HepG2 (cell line): ENCODE results near the gene RHOG. TPM values are rescaled to one million over a fixed set of nuclear protein-coding genes. Genes with fewer than 3 reads are reported as not detected.
A peak's percentile ranks its signal among the peaks of the same experiment; 100 is the strongest.

Experiments used
- ATAD3A ChIP-seq: sonication (generic); formaldehyde crosslinking; IDR thresholded peaks from 2 replicates; pipeline ENCODE4 v1.4.0; 2020; ENCODE audit warnings: missing genetic modification reagents
- FOXO4 ChIP-seq: sonication (generic); formaldehyde crosslinking; conservative IDR thresholded peaks from 2 replicates; pipeline ENCODE4 v1.8.1; 2023; ENCODE audit warnings: missing genetic modification reagents
- GLMP ChIP-seq: sonication (generic); formaldehyde crosslinking; IDR thresholded peaks from 2 replicates; pipeline ENCODE4 v1.9.0; 2021; ENCODE audit warnings: missing genetic modification reagents, mild to moderate bottlenecking, borderline replicate concordance
- IKZF4 ChIP-seq: sonication (generic); formaldehyde crosslinking; IDR thresholded peaks from 2 replicates; pipeline ENCODE4 v1.5.1; 2020; ENCODE audit warnings: borderline replicate concordance, mild to moderate bottlenecking, low read depth, missing genetic modification reagents; ENCODE audit errors: not compliant biosample characterization
- PAX8 ChIP-seq: sonication (generic); formaldehyde crosslinking; IDR thresholded peaks from 2 replicates; pipeline ENCODE4 v1.8.0; 2022; ENCODE audit warnings: mild to moderate bottlenecking, missing genetic modification reagents, borderline replicate concordance
- POLR2AphosphoS2 ChIP-seq: IDR thresholded peaks from 2 replicates; pipeline ENCODE4 v1.6.1; 2011; ENCODE audit warnings: low read depth, low read length, improper control_type of control experiment
- RFXANK ChIP-seq: IDR thresholded peaks from 2 replicates; pipeline ENCODE4 v1.6.1; 2016
- SIX4 ChIP-seq: sonication (generic); formaldehyde crosslinking; IDR thresholded peaks from 2 replicates; pipeline ENCODE4 v1.4.0; 2020; ENCODE audit warnings: missing genetic modification reagents
- ZBTB26 ChIP-seq: IDR thresholded peaks from 2 replicates; pipeline ENCODE4 v1.6.1; 2016; ENCODE audit warnings: missing compliant biosample characterization, missing genetic modification reagents, borderline replicate concordance
- ZMYM4 ChIP-seq: sonication (generic); formaldehyde crosslinking; IDR thresholded peaks from 2 replicates; pipeline ENCODE4 v1.8.1; 2023; ENCODE audit warnings: mild to moderate bottlenecking, missing genetic modification reagents
- ZNF33A ChIP-seq: sonication (generic); formaldehyde crosslinking; IDR thresholded peaks from 2 replicates; pipeline ENCODE4 v1.5.1; 2020; ENCODE audit warnings: missing genetic modification reagents, mild to moderate bottlenecking, moderate library complexity, borderline replicate concordance
- ZNF343 ChIP-seq: sonication (generic); formaldehyde crosslinking; IDR thresholded peaks from 2 replicates; pipeline ENCODE4 v1.4.0; 2020; ENCODE audit warnings: mild to moderate bottlenecking, missing genetic modification reagents
- ZNF577 ChIP-seq: sonication (generic); formaldehyde crosslinking; IDR thresholded peaks from 2 replicates; pipeline ENCODE4 v1.4.0; 2020; ENCODE audit warnings: mild to moderate bottlenecking, low read depth, missing genetic modification reagents, borderline replicate concordance
- polyA plus RNA-seq, 8 experiments: library from polyadenylated mRNA; depleted of rRNA in 3 of 8; stranded (reverse) in 7 of 8; unstranded in 1 of 8; fragments of >200 nt; fragmentation: Illumina TruSeq in 4 of 8; extraction: Trizol in 4 of 8; gene quantifications; 2 replicates each; pipeline versions ENCODE4 v1.2.1 to v1.2.3, GENCODE V29; 2011 to 2016; ENCODE audit warnings: low read depth in 4 of 8, missing spikeins in 1 of 8, mixed read lengths in 1 of 8; ENCODE audit not compliant: insufficient read depth in 1 of 8
- total RNA-seq, 5 experiments: library from RNA; depleted of rRNA; stranded (reverse); fragments of >200 nt; fragmentation: Illumina TruSeq; extraction: Trizol; gene quantifications; 2 replicates each; pipeline ENCODE4 v1.2.3, GENCODE V29; 2016; ENCODE audit warnings: low read depth in 1 of 5
- TF ChIP-seq, protein P1 (sequence below): sonication (generic); formaldehyde crosslinking; IDR thresholded peaks from 2 replicates; pipeline ENCODE4 v1.4.0; 2020; ENCODE audit warnings: missing genetic modification reagents
- TF ChIP-seq, protein P2 (sequence below): sonication (generic); formaldehyde crosslinking; IDR thresholded peaks from 2 replicates; pipeline ENCODE4 v1.5.1; 2020; ENCODE audit warnings: mild to moderate bottlenecking, missing genetic modification reagents, borderline replicate concordance

RHOG gene
- total and polyA plus RNA-seq, 2 of the 13 experiments (the other 11 are each of a cell fraction or from before 2014, with no cell fraction given): 7.7 to 23.4 TPM

DNA sequence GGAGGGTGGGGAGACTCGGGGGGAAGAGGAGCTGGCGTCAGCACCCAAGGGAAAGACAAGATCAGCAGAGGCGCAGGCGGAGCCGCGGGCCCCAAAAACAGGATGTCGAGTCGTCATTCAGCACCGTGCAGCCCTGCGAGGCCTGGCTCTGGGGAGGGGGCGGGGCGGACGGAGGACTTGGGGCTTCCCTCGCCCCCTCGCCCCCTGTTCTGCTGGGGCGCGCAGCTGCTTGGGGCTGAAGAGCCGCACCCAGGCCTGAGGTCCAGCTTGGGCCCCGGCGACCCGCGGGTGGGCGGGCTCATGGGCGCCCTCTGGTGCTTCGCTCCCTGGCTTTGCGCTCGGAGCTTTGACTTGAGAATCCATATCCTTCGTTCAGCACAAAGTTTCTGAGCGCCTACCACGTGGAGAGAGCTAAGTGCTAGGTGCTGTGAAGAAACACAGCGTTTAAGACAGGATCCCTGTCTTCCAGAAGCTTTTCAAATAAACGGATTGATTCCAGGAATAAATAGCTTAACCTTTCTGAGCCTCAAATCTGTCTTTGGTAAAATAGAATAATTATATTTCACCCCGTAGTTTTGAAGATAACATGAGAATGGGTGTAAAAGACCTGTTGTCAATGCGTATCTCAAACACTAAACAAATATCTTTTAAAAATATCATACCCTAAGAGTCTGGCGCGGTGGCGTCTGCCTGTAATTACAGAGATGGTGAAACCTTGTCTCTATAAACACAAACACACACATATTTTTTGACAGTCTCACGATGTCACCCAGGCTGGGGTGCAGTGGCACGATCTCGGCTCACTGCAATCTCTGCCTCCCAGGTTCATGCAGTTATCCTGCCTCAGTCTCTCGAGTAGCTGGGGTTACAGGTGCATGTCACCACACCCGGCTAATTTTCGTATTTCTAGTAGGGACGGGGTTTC is 929 bp upstream of the RHOG start (continued):
- TF ChIP-seq ZNF343 (CRISPR knock-in tag): no peak
- no peak for TF ChIP-seq RFXANK
- TF ChIP-seq GLMP (CRISPR knock-in tag): no peak
- TF ChIP-seq SIX4 (CRISPR knock-in tag): no peak
- no peak for TF ChIP-seq PAX8 (CRISPR knock-in tag)
- no peak for TF ChIP-seq ZNF33A (CRISPR knock-in tag)
- TF ChIP-seq, protein P1, sequence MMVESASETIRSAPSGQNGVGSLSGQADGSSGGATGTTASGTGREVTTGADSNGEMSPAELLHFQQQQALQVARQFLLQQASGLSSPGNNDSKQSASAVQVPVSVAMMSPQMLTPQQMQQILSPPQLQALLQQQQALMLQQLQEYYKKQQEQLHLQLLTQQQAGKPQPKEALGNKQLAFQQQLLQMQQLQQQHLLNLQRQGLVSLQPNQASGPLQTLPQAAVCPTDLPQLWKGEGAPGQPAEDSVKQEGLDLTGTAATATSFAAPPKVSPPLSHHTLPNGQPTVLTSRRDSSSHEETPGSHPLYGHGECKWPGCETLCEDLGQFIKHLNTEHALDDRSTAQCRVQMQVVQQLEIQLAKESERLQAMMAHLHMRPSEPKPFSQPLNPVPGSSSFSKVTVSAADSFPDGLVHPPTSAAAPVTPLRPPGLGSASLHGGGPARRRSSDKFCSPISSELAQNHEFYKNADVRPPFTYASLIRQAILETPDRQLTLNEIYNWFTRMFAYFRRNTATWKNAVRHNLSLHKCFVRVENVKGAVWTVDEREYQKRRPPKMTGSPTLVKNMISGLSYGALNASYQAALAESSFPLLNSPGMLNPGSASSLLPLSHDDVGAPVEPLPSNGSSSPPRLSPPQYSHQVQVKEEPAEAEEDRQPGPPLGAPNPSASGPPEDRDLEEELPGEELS (CRISPR knock-in tag): 0 out of 2 replicates have a peak, but pooled peaks have one; percentile 12
- TF ChIP-seq, protein P2, sequence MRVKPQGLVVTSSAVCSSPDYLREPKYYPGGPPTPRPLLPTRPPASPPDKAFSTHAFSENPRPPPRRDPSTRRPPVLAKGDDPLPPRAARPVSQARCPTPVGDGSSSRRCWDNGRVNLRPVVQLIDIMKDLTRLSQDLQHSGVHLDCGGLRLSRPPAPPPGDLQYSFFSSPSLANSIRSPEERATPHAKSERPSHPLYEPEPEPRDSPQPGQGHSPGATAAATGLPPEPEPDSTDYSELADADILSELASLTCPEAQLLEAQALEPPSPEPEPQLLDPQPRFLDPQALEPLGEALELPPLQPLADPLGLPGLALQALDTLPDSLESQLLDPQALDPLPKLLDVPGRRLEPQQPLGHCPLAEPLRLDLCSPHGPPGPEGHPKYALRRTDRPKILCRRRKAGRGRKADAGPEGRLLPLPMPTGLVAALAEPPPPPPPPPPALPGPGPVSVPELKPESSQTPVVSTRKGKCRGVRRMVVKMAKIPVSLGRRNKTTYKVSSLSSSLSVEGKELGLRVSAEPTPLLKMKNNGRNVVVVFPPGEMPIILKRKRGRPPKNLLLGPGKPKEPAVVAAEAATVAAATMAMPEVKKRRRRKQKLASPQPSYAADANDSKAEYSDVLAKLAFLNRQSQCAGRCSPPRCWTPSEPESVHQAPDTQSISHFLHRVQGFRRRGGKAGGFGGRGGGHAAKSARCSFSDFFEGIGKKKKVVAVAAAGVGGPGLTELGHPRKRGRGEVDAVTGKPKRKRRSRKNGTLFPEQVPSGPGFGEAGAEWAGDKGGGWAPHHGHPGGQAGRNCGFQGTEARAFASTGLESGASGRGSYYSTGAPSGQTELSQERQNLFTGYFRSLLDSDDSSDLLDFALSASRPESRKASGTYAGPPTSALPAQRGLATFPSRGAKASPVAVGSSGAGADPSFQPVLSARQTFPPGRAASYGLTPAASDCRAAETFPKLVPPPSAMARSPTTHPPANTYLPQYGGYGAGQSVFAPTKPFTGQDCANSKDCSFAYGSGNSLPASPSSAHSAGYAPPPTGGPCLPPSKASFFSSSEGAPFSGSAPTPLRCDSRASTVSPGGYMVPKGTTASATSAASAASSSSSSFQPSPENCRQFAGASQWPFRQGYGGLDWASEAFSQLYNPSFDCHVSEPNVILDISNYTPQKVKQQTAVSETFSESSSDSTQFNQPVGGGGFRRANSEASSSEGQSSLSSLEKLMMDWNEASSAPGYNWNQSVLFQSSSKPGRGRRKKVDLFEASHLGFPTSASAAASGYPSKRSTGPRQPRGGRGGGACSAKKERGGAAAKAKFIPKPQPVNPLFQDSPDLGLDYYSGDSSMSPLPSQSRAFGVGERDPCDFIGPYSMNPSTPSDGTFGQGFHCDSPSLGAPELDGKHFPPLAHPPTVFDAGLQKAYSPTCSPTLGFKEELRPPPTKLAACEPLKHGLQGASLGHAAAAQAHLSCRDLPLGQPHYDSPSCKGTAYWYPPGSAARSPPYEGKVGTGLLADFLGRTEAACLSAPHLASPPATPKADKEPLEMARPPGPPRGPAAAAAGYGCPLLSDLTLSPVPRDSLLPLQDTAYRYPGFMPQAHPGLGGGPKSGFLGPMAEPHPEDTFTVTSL (CRISPR knock-in tag): no peak
- TF ChIP-seq FOXO4 (CRISPR knock-in tag): no peak
- TF ChIP-seq ZMYM4 (CRISPR knock-in tag): peak; percentile 71; the same call in 1 of the 2 replicates
- no peak for TF ChIP-seq ZNF577 (CRISPR knock-in tag)
- no peak for TF ChIP-seq ZBTB26
- no peak for TF ChIP-seq ATAD3A (CRISPR knock-in tag)
- TF ChIP-seq POLR2AphosphoS2: no peak
- TF ChIP-seq IKZF4: no peak
